GM18505 (cell line): ENCODE data around the gene USP54.
"Not testable (repeated sequence)": the region's sequence is repeated elsewhere in the genome, so short reads cannot be mapped to it uniquely, and the experiment has no call there.

ENCODE experiments used
- ATAC-seq: cut with Tn5 transposase; IDR thresholded peaks from one replicate; pipeline ENCODE4 v1.9.1; 2021; ENCODE audit not compliant: unreplicated experiment
- POLR2A ChIP-seq: IDR thresholded peaks from 4 replicates; pipeline ENCODE4 v1.6.1; 2011; ENCODE audit warnings: borderline replicate concordance; ENCODE audit not compliant: insufficient read depth, insufficient read length; ENCODE audit errors: extremely low read depth

USP54 gene

GRCh38 chr10:73590881-73591799 lies at the start of gene USP54:
TSS of gene USP54 (minus strand) at chr10:73591342. CDS start at chr10:73575658, 15,684 bp downstream.
- ATAC-seq: no peak
- no peak for TF ChIP-seq POLR2A

DNA sequence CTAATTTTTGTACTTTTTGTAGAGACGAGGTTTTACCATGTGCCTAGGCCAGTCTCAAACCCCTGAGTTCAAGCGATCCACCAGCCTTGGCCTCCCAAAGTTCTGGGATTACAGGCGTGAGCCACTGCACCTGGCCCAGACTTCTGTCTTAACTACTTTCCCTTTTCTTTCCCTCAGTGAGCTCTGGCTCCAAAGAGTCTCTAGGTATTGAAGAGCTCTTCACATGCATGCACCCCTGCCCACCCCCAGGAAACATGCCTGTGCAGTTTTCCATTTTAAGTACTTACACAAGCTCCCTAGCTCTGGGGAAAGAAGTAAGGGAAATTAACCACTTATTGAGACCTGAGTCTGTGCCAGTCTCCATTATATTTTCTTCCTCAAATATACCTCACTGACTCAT lies 48.1 kb upstream of the USP54 start:
- no peak for TF ChIP-seq POLR2A
- ATAC-seq: no peak

GRCh38 chr10:73635781-73636180 lies 44.6 kb upstream of the USP54 start:
- TF ChIP-seq POLR2A: no peak
- no peak for ATAC-seq

GRCh38 chr10:73634421-73634820 lies 43.3 kb upstream of the USP54 start:
- TF ChIP-seq POLR2A: no peak
- ATAC-seq: no peak

DNA sequence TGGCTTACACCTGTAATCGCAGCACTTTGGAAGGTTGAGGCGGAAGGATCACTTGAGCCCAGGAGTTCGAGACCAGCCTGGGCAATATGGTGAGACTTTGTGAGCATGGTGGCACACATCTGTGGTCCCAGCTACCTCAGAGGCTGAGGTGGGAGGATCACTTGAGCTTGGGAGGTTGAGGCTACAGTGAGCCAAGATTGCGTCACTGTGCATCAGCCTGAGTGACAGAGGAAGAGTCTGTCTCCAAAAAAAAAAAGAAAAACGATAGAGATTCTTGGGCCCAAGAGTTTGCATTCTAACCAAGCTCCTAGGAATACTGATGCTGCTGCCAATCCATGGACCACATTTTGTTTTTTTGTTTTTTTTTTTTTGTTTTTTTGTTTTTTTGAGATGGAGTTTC lies 38.0 kb upstream of the USP54 start:
- TF ChIP-seq POLR2A: no peak
- no peak for ATAC-seq

DNA sequence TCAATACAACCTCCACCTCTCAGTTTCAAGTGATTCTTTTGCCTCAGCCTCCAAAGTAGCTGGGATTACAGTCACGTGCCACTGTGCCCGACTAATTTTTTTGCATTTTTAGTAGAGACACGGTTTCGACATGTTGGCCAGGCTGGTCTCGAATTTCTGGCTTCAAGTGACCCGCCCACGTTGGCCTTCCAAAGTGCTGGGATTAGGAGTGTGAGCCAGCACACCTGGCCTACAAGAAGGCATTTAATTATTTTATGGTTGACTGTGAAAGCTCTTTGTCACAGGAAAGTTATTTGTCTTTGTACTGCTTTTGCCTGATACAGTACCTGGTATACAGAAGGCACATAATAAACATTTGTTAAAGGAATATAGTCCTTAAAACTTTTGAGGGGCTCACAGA lies 37.3 kb upstream of the USP54 start:
- ATAC-seq: no peak
- TF ChIP-seq POLR2A: no peak

GRCh38 chr10:73627300-73627699 lies 36.2 kb upstream of the USP54 start:
- TF ChIP-seq POLR2A: no peak
- ATAC-seq: no peak

DNA sequence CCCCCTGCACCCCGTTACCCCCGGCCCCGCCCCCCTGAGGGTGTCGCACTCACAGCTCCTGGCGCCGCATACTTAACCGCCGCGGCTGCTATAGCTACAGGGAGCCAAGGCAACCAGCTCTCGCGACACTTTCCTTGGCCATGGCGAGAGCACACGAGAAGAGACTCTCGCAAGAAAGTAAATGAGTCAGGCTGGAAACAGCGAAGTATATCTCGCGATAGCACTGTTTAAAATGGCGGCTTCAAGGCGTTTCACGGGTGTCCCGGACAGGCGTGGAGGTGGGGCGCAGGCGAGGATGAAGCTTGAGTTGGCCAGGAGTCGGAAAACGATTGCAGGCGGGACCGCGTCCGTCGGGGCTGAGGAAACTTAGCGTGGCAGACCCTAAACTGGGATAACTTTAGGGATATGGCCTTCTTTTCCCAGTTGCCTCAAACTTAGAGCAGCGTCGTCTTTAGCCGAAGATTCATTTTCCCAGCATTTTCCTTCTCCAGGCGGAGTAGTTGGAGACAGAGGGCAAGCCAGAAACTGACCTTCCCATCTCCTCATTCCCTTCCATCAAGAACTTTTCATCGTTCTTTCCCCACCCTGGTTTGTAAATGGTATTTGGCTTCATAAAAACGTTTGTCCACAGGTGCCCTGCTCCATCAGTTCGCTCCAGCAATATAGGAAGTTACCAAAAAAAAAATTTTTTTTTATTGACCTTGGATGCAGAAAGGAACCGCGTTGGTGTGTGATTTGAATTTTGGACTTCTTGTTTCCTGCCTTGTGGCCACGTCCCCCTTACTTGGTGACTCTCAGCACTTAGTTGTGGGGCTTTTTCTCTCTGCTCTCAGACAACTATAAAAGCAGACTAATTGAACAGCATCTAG lies 35.0 kb upstream of the USP54 start:
- ATAC-seq: peak; percentile 97
- TF ChIP-seq POLR2A: peak; percentile 95

DNA sequence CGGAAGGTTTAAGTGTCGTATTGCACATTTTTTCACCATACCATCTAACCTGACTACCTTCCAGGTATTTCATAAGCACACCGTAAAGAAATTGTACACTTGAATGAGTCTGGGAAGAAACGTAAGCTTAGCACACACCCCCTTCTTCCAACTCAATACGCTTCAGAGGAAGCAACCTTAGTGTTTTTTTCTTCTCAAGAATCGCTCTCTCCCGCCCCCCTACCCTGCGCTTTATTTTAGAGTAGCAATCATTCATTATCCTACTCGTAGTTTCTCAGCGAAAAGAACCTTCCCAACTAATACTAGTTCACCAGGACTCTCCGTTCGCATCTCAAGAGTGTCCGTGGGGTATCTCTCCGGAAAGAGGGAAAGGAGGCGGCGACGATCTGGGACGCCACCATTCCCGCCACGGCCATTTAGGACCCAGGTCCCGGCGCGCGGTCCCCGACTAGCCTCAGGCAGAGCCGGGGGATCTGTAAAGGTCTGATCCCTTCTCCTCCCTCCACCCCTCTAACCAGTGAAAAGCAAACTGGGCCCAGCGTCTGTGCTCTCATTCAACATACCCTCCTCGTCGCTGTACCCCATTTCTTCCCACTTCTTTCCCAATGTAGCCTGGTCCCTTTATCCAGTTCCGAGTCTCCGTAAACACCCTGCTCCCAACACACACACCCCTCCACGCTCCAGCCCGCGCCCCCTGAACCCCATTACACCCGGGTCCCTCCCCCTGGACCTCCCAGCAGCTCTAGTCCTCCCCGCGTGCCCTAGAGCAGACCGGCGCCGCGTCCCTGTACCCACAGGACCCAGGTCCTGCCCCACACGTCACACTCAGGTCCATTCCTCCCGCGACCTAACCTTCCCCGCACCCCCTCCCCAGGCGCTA lies 34.1 kb upstream of the USP54 start:
- ATAC-seq: peak; percentile 7
- TF ChIP-seq POLR2A: no peak

DNA sequence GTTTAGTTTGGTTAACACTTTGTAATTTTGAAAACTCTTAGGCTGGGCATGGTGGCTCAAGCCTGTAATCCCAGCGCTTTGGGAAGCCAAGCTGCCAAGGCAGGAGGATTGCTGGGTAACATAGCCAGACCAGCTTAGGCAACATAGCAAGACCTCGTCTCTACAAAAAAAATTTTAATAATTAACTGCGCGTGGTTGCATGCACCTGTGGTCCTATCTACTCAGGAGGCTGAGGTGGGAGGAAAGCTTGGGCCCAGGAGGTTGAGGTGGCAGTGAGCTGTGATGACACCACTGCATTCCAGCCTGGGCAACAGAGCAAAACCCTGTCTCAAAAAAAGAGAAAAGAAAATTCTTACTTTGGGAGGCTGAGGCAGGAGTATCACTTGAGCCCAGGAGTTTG lies 31.9 kb upstream of the USP54 start:
- TF ChIP-seq POLR2A: no peak
- no peak for ATAC-seq

- ATAC-seq: not testable (repeated sequence)
Observed at GRCh38 chr10:73620974-73621373, 29.8 kb upstream of the USP54 start.

DNA sequence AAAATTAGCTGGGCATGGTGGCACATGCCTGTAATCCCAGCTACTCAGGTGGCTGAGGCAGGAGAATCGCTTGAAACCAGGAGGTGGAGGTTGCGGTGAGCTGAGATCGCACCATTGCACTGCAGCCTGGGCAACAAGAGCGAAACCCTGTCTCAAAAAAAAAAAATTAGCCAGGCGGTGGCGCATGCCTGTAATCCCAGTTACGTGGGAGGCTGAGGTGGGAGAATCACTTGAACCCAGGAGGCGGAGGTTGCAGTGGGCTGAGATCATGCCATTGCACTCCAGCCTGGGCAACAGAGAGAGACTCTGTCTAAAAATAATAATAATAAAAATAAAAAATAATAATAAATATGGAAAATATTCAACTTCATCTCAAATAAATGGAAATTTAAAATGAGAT lies 26.0 kb upstream of the USP54 start:
- ATAC-seq: not testable (repeated sequence)

- TF ChIP-seq POLR2A: no peak
- no peak for ATAC-seq
Observed at GRCh38 chr10:73614720-73615119, 23.6 kb upstream of the USP54 start.
